DMS79 (cell line): Measurements from ENCODE around the gene MEF2C.

ENCODE experiments used
- DNase-seq: peaks from one replicate; lab custom pipeline; 2025; lab: John Stamatoyannopoulos, UW

The MEF2C gene

DNA sequence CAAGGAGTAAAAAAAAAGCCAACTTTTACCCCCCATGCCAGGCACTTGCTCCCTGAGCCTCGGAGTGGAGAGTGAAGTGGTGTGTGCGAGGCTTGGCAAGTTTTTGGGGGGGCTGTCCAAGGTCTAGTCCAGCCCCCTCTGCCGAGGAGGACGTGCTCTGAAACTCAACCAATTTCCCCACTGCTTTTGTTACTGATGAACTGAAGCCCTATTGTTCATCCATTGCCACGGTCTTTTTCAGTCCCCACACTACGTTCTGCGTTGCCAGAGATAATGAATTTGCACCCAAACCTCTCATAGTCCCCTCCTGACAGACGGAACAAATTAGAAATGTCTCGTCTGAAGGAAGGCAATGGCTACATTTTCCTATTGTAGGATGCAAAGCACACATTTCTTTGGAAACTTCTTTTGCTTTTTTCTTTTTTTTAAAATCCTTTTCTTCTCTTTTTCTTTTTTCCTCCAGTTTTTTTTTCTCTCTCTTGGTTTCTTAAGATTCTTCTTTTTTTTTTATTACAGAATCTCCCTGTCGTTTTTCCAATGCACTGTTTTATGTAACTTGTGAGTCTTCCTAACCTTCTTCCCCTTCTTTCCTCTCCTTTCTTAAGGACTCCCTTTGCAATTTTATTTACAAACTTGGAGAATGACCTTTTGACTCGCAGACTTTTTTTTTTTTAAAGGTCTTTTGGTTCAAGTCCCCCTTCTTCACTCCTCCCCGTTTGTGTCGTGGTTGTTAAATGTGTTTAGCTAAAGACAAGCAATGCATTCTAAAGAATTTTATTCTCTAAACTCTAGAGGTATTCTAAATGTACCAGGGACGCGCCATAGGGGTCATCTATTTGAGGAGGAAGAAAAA, 209.5 kb downstream of the MEF2C start:
- DNase-seq: no peak

DNA sequence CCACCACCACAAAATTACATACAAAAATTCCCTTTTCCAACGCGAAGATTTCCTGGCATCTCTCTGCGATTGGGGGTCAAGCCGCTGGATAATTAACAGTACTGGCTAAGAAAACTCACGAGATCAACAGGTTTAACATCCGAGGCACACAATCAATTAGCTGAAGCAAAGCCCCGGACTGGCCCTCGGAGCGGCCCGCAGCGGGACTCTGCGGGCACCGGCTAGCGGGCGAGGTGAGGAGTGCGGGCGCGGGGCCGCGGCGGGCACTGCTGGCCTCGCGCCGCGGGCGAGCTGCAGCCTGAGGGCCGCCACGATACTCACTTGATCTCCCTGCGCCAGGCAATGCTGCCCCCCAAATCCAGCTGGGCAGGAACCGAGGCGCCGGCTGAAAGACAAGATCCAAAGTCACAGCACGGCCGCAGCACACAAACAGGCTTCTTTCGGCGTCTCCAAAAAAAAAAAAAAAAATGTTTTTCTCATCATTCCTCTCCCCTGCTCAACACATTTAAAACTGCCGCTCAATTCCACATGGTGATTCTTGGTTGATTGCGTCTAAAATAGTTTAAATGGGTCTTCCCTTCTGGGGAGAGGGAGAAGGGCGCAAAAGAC, 210.2 kb downstream of the MEF2C start:
- DNase-seq: no peak

DNA sequence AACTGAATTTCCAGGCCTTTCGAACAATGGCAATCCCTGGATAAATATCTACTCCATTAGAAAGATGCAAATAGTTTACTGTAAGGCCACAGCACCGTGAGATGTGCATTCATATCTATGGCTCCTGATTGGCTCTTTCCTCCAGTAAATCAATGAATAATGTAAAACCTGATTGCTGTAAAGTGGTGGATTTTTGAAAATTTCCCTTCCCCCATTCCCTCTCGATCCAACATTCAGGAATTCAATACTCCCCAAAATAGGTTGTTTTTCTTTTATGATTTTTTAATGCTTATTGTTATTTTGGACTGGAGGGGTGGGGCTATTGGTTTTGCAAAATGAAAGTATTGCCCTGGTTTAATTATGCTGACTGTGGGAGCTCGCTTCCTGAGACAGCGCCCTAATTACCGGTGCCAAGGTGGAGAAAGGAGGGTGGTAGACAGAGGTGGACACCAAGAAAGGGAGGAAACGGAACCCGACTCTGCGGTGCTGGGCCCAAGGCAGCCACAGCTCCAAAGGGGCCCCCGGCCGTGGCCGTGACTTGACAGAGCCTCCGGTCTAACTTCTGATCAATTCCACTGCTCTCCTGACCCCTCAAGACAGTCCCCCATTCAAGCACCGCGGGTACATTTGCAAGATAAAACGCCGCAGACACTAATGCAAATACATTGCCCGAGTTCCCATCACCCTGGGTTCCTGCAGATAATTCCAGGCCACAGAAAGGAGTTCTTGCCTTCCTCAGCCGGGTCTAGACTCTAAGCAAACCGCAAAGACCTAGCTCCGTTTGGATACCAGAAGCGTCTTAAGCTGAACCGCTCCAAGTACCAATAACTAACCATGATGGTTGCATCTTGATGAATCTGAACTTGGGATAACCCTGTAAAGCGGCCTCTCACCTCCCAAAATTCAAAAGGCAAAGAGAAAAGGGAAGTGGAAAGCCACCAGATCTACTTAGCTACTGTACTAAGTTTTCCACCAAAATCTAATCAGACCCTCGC, 211.2 kb downstream of the MEF2C start:
- no peak for DNase-seq

DNA sequence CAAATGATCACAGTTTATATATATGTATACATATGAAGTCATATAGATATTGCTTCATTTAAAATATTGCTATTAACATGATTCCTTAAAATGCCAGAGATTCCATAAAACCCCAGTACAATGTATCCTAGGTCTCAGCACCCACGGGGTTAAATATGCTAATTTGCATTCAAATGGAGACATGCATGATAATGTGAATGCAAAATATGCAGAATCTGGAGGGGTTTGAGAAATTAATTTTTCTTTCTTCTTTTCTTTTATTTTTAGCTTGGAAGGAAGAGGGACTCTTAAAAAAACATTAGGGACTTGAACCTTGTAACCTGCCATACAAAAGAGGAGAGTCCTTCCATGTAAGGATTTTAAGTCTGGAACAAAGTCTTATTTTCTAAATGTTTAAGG, 211.9 kb downstream of the MEF2C start:
- DNase-seq: no peak

DNA sequence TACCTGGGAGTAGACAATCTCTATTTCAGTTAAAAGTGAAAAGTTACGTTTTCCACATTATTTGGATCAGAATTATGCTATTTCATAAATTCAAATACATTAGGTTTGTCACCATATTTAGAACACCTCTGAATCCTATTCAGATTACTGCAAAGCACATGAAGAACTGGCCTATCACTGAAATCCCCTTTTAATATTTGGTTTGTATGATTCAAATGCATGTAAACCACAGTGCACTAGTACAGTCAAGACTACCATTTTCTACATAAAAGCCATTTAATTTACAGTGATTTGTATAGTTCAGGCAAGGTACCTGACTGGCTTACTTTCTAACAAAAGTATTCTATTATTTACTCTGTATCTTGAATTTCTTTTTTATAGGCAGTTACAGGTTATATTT, 212.5 kb downstream of the MEF2C start:
- no peak for DNase-seq

DNA sequence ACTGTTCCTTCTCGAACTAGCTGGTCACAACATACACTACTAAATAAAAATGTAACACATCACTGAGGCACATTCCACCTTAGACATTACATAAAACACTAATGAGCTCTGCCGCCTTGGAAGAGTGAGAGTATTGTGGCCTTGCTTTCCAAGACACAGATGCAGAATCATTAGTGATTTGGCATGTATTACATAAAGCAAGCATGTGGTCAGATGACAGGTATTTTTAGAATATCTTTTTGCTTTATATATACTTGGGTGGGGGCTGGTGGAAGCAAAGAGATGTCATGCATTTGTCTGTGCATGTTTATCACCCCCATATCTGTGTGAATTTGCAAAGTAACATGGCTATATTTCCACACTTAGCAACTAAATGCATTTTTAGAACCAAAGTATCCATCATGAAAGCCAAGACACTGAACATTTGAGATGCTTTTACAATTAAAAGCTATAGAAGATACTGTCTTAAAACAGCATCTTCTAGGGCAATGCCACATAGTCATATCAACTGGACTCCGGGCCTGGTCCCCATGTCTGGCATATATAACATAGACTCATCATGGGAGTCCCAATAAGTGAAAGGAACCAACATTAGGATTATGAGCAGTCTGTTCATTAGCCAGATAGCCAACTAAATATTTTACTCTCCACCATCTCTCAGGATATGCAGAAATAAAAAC, 213.5 kb downstream of the MEF2C start:
- DNase-seq: no peak

DNA sequence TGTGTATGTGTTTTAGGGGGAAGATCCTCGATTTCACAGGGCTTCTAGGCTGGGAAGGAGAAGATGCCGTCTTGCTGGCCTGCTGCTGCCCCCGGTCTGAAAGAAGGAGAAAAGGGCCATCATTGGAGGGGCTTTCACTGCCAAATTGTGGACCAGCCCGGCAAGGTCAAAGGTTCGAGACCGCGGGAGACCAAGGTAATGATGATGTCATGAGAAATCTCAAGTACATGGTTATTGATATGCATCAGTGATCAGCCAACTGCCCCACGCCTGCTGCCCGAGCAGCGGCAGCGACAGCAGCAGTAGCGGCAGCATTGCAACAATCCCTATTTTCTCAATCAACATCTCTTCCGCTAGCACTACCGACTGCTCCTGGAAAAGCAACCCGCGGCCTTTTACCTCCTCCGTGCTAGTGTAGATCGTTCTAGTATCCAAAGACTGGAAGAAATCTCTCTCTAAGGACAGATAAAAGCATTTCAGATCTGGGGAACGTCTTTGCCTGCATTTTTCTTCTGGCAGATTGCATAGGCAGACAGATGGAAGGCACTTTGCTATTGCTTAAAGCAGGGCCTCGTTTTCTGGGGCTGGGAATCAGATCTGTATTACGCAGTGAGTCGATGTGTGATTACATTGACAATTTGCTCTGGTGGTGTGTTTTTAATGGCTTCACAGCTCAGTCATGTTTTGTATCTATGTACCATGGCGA, 215.3 kb downstream of the MEF2C start:
- DNase-seq: no peak
